GM21447 (cell line): ENCODE results near the gene LHB.

Source experiments
- ATAC-seq: cut with Tn5 transposase; IDR thresholded peaks from one replicate; pipeline ENCODE4 v1.9.1; 2021; ENCODE audit not compliant: unreplicated experiment

Gene LHB

GRCh38 chr19:48986211-48986610 lies 30.7 kb downstream of the LHB start:
- ATAC-seq = no peak

- ATAC-seq = no peak
Measured at GRCh38 chr19:48985711-48986110, 31.2 kb downstream of the LHB start.

GRCh38 chr19:48982280-48982679 lies 34.6 kb downstream of the LHB start:
- ATAC-seq = no peak

- no peak for ATAC-seq
Measured at GRCh38 chr19:48977061-48977460, 39.8 kb downstream of the LHB start.

- ATAC-seq = no peak
Measured at GRCh38 chr19:48975947-48976847, 40.7 kb downstream of the LHB start.

GRCh38 chr19:48970923-48971395 lies 45.9 kb downstream of the LHB start:
- no peak for ATAC-seq

GRCh38 chr19:48970139-48970766 lies 46.6 kb downstream of the LHB start:
- no peak for ATAC-seq

- no peak for ATAC-seq
Measured at GRCh38 chr19:48969276-48970138, 47.4 kb downstream of the LHB start.

GRCh38 chr19:48968813-48969218 lies 48.1 kb downstream of the LHB start:
- ATAC-seq = no peak

- ATAC-seq = no peak
Measured at GRCh38 chr19:48968179-48968661, 48.7 kb downstream of the LHB start.

GRCh38 chr19:48967346-48968178 lies 49.3 kb downstream of the LHB start:
- no peak for ATAC-seq

GRCh38 chr19:48966541-48967345 lies 50.1 kb downstream of the LHB start:
- ATAC-seq = no peak
